HG03064 (cell line): ENCODE results near the gene COL2A1.
"Not testable (repeated sequence)": the region's sequence is repeated elsewhere in the genome, so short reads cannot be mapped to it uniquely, and the experiment has no call there.

ENCODE experiments used
- ATAC-seq: cut with Tn5 transposase; IDR thresholded peaks from one replicate; pipeline ENCODE4 v1.9.1; 2021; ENCODE audit warnings: low read depth; ENCODE audit not compliant: unreplicated experiment

The COL2A1 gene

DNA sequence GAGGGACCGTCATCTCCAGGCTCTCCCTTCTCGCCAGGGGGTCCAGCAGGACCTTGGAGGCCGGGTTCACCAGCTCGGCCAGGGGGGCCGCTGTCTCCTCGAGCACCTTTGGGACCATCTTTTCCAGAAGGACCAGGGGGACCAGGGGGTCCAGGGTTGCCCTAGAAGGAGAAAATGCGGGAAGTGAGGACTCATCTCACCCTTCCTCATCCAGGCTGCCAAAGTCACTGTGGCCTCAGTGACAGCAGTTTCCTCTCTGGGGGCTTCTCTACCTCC lies 25.7 kb downstream of the COL2A1 start:
- ATAC-seq: no peak

DNA sequence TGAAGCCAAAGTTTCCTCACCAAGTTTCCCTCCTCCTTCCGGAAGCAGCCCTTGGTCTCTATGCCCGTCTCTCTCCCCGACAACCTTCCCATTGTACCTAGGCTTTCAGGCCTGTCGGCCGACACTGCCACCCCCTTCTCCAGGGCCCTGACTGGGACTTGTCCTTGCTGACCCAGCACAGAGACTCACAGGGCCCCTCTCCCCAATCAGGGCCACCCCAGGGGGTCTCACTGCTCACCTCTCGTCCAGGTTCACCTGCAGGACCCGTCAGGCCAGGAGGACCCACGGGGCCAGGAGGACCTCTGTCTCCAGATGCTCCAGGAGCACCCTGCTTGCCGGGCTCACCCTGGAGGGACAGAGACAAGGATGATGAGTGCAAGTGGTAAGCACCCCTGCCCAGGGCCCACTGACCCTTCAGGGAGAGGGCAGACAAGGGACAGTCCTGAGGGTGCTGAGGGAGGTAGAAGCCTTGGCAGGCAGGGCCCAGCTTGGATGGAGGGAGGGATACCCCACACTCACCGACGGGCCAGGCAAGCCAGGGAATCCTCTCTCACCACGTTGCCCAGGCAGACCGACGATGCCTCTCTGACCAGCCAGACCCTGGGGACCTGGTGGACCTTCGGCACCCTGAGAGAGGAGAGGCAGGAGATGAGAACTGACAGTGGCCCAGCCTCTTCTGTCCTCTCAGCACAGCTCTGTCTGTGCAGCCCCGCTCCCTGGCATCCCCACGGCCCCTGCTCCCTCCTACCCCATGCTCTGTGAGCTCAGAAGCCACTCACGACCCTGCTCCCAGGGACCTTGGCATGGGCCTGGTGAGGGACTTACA lies 26.3 kb downstream of the COL2A1 start:
- no peak for ATAC-seq

DNA sequence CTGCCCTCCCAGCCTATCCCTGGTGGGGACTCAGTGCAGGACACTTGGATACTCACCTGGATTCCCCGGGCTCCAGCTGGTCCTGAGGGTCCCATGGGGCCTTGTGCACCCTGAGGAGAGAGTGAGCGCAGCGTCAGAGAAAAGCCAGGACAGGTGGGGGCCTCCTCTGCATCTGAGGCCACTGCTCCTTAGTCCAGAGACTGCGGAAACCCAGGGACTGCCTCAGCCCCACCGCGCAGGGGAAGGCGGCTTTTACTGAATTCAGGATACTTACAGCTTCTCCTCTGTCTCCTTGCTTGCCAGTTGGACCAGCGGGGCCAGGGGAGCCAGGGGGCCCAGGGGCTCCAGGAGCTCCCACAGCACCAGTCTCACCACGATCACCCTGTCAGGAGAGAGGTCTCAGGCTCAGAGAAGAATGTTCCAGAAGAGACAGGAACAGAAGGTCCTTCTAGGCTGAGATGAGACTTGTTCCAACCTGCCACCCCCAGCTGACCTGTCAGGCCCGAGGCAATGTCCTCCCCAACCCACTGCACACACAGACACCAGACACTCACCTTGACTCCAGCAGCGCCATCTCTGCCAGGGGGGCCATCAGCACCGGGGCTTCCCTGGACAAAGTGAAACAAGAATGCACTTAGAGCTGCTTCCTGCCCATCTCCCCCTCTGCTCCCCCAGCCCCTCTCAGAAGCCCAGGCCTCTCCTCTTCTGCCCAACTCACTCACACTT lies 27.1 kb downstream of the COL2A1 start:
- no peak for ATAC-seq

DNA sequence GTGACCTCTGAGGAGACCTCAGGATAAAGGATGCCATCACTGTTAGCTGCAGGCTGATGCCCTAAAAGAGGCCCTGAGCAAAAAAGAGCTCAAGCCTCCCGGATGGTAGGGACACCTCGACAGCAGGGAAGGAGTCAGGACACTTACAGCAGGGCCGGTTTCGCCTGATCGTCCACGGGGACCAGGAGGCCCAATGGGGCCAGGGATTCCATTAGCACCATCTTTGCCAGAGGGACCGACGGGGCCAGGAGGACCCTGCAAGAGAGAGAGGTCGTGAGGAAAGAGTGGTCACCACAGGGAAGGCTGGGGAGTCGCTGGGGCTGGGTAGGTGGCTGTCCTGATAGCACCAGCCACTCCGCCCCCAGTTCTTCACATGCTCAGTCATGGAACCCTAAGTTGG lies 28.5 kb downstream of the COL2A1 start:
- ATAC-seq: no peak

DNA sequence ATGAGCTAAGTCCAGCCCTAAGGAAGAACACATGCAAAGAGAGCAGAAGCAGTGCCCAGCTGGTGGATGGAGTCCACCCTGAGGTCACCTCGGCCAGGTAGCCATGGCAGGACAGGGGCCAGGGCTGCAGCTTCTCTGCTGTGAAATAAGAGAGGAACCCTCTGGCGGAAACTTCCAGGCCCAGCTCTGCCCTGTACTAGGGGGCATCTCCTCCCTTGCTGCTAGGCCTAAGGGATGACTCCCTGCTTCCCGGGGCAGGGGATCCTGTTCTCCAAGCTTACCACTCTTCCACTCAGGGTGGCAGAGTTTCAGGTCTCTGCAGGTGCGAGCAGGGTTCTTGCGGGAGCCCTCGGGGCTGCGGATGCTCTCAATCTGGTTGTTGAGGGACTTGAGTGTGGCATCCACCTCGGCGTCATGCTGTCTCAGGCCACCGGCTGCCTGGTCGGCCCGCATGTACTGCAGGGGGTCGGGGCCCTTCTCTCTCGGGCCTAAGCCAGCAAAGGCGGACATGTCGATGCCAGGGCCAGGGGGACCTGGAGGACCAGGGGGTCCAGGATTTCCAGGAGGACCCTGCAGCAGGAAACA lies 29.1 kb downstream of the COL2A1 start:
- no peak for ATAC-seq

DNA sequence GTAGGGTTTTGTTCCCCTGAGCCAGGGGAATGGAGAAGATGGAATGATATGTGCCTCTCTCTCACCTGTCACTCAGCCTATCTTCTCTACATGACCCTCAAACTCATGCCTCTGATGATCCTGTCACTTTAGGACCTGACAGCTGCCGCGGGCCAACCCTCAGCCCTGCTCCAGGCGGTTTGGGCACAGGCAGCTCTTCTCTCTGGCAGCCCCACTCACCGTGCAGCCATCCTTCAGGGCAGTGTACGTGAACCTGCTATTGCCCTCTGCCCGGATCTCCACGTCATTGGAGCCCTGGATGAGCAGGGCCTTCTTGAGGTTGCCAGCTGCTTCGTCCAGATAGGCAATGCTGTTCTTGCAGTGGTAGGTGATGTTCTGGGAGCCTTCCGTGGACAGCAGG lies 30.4 kb downstream of the COL2A1 start:
- ATAC-seq: no peak

DNA sequence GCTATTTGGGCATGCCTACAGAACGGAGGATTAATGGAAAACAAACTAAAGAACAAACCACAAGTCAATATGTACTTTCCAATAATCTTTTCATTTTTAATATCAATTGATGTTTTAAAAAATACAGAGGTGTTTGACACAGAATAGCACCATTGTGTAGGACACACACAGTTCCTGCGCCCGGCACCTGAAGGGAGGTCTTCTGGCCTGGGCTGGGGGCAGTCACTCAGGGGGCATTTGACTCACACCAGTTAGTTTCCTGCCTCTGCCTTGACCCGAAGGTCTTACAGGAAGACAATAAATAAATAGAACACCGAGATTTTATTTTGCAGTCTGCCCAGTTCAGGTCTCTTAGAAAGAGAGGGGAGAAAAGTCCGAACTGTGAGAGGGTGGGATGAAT lies 31.4 kb downstream of the COL2A1 start:
- ATAC-seq: no peak

DNA sequence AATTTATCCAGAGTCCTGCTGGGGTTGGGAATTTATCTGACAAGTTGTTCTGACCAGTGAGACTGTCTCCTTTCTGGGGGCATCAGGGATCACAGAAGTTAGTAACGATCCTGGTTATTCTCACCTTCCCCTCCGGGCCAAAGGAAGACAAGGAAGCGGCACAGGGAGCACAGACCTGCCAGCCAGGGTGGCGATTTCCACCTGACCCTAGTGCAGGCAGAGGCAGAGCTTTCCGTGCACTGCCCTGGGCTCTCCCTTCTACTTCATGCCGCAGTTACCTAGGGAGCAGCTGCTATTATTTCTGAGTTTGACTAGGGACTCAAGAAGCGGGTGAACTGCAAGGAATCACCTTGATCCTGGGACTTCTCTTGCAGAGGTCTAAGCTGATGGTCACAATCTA lies 33.4 kb downstream of the COL2A1 start:
- no peak for ATAC-seq

DNA sequence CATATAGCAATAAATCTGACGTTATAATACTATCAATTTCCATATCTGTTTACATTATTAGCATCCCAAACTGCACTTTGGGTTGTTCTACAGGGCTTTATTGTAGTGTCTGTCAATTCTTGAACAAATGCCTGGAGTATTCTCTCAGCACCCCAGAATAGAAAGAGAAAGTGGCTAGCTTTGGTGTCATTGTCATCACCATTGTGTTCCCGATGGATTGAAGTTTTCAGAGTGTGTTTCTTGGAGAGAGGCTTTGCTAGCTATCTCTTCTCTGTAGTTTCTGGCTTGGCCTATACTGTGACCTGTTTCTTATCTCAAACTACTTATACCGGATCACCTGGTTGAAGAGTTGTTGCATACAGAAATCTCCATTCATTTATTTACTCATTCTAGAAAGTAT lies 34.4 kb downstream of the COL2A1 start:
- ATAC-seq: no peak

DNA sequence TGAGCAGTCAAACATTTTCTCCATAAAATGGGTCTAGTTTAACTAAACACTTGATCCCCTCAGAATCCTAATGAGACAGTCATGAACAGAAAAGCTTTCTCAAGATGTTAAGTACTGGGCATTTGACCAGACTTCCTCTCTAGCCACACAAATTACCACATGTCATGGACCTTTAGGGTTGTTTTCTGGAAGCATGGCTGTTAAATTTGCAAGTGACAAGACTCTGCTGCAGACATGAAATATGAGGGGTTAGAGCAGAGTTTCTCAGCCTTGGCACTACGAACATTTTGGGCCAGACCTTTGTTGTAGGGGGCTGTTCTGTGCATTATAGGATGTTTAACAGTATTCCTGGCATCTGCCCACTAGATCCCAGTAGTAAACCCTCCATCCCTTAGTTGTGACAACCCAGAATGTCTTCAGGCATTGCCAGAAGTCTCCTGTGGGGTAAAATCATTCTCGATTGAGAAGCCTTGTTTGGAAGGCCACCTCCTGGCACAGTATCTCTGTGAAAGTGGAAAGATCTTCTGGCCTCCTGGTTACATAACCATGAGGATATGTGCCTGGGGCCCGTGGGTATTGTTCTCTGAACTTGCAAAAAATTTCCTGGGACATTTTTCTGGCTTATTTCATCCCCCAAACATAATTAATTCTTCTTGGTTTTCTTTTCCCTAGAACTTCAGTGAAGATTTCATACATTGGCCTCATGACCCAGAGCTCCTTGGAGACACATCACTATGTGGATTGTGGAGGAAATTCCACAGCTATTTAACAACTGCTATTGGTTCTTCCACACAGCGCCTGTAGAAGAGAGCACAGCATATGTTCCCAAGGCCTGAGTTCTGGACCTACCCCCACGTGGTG lies 36.6 kb downstream of the COL2A1 start:
- ATAC-seq: no peak

DNA sequence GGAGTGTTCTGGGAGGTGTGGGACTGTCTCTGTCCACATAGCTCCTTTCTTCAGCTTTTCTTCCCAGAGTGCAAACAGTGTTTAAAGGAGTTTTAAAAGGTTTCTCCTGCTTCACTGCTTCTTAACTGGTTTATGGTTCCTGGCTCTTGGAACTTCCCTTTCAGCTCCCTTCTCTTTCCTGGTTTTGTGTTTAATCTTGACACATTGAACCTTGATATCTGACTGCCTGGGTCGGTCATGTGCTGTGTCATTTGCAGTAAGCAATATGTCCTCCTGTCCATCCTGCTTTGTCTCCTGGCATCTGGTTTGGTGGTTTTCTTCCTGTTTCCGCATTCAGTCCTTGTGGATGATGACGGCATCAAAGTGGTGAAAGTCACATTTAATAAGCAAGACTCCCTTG lies 38.7 kb downstream of the COL2A1 start:
- no peak for ATAC-seq

DNA sequence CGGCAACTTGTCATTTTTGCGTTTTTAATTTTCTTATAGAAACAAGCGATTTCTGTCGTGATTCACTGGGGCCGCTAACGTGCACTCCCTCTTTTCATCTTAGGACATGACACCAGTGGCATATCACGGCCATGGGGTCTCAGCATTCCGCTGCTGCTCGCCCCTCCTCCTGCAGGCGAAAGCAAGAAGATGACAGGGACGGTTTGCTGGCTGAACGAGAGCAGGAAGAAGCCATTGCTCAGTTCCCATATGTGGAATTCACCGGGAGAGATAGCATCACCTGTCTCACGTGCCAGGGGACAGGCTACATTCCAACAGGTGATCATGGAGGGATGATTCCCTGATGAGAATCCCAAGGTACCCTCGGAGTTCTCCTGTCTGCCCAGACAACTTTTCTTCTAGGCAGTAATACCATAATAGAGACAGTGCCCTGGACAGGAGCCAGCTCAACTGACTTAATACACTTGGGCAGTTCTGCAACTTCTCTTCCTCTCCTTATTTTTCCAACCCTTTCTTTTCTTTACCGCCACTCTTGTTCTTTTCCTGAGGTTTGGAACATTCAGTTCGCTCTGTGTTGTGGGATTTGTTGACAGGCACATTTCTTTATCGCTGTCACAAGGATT lies 40.1 kb downstream of the COL2A1 start:
- no peak for ATAC-seq

DNA sequence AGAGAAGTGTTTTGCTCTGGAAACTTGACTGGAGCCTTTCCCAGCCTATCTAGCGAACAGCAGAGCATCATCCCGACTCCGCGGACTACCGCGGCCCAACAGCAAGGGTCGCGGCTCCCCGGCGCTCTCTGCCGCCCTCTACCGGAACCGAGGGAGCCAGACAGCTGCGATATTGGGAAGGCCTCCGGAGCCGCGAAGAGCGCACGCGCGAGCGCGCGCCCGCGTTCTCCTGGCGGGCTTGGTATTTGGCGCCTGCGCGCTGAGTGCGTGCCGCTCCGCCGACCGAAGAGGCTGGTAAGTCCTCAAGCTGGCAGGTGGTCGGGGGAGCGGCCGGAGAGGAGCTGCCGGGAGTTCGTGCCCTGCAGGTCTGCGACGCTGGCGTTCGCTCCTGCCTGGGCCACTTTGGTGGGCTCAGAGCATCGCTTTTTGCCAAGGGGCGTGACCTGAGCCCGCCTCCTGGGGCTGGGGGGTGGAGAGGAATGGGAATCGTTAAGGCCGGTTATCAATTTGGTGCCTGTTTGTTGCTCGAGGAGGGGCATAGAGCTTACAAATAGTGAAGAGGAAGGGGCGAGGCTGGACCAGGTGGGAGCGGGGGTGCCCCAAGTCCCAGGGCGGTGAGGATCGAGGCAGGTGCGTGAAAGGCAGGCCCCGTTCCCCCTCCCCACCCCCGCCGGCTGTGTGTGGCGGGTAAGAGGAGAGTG lies 40.8 kb downstream of the COL2A1 start, which contains the start of gene TMEM106C:
TSS of gene TMEM106C (plus strand) at position 257 of the 701 bp plus-strand sequence. CDS start 641 bp downstream, outside the sequence.
- ATAC-seq: peak; percentile 88

DNA sequence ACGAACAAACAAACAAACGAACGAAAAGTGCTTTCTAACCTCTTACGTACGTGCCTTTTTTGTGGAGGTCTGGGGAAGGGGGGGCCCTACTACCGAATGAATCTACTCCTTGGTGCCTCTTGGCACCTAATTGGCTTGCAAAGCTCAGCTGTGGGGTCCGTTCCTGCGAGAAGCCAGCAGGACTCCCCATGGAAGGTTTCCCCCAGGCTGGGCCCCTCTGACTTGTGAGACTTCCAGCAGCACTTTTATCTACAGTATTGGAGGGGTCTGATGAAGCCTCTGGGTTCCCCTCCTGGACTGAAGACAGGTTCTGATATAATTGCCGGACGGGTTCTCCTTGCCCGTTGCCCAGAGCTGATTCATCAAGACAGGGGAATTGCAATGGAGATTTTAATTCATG lies 42.1 kb downstream of the COL2A1 start:
- ATAC-seq: no peak

DNA sequence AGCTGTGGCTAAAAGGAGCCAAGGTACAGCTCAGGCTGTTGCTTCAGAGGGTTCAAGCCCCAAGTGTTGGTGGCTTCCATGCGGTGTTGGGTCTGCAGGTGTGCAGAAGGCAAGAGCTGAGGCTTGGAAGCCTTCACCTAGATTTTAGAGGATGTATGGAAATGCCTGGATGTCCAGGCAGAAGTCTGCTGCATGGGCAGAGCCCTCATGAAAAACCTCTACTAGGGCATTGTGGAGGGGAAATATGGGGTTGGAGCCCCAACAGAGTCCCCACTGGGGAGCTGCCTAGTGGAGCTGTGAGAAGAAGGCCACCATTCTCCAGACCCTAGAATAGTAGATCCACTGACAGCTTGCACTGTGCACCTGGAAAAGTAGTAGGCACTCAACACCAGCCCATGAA lies 46.6 kb downstream of the COL2A1 start:
- ATAC-seq: not testable (repeated sequence)

DNA sequence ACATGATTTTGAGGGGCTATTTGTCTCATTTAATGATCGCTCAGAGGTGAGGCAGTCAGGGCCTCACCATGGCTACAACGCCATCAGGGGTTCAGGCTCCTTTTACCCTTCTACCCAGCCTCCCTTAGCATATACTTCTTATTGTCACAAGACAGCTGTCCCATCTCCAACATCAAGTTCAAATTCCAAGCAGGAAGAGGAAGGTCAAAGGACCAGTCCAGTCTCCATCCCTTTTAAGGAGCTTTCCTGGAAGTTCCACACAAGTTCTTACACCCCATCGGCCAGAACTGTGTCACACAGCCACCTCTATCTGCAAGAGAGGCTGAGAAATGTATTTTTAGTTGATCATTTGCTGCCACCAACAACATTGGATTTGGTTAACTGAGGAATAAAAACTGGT lies 49.2 kb downstream of the COL2A1 start:
- ATAC-seq: no peak

DNA sequence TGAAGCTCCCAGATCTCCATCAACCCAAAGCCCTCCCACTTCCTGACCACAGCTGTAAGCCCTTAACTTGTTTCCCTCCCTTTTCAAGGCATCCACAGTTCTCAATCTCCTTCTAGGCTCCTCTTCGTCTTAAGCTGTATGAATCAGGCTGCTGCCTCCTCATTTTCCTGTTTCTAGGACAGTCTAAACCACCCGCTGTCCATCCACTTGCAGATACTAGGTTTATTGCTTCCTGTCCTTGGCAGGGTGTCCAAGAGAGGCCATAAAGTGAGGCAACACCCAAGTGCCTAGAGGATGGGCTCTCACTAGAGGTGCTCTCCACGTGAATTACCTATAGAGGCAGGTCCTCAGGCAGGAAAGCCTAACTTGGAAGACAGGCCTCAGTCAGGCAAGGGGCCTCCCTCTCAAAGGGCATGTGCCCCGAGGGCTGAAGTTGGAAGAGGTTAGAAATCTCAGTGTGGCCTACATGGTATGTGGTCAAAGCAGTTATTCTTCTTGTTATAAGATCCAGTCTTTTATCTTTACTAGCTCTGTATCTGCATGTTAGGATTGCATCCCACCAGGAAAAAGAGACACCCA lies 49.7 kb downstream of the COL2A1 start:
- no peak for ATAC-seq

DNA sequence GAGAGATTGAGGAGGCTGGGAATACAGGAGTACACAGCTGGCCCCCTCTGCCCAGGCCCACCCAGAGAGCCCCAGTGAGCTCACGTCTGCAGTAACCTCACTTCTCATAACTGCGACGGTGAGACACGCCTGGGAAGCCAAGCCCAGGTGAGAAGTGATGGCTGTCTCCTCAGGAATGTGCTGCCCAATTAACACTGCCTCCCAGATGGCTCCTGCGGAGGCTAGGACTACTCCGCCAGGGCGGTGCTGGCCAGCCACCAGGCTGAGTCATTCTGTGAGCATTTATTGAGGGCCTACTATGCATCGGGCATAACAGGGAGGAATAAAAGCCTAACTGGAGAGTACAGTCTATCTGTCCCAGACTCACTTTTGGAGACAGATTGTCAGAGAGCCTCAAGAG lies 50.2 kb downstream of the COL2A1 start:
- ATAC-seq: no peak

DNA sequence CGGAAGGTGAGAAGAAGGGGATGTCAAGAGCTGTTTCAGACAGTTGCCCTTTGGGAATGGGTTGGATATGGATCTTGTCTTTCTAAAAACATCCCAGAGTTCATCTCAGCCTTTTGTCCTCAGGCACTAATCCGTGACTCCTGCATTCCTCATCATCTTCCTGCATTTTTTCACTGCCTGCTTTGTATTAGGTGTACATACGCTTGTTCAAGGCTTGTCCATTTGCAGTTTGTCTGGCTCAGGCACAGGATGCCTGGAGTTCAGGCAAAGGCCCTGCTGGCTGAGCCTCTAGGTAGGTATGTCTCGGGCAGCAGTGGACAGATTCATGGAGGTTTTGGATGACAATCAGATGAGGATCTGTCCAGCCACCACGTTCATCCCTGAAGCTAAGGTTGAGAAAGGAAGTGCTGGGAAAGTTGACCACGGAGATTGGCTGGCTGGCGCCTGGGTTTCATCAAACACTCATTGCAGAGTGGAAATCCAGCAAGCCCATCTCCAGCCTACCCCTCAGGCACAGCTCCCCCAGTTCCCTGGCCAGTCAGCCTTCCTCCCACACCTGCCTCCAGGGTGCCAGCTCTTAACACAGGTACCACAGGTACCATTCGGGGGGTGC lies 53.3 kb downstream of the COL2A1 start:
- no peak for ATAC-seq
